Measurements from ENCODE around the gene ACSL4. TPM values are rescaled to one million over a fixed set of nuclear protein-coding genes. Genes with fewer than 3 reads are reported as not detected.
"Not testable (repeated sequence)": the region's sequence is repeated elsewhere in the genome, so short reads cannot be mapped to it uniquely, and the experiment has no call there.

ACSL4 gene
- total RNA-seq, 1 donor from 2014 or later, result 28.7 TPM

GRCh38 chrX:109728173-109728535 lies 4.9 kb downstream of the ACSL4 start:
- no peak for ATAC-seq

GRCh38 chrX:109724971-109725370 lies 8.1 kb downstream of the ACSL4 start:
- not testable (repeated sequence) for ATAC-seq

GRCh38 chrX:109720947-109721346 lies 12.1 kb downstream of the ACSL4 start:
- ATAC-seq, result no peak

- ATAC-seq, result no peak
Measured at GRCh38 chrX:109719264-109719663, 13.8 kb downstream of the ACSL4 start.

GRCh38 chrX:109716431-109717028 lies 16.5 kb downstream of the ACSL4 start:
- ATAC-seq, result no peak

- ATAC-seq, result peak; percentile 65
Measured at GRCh38 chrX:109714340-109714958, 18.6 kb downstream of the ACSL4 start.

GRCh38 chrX:109710181-109710580 lies 22.9 kb downstream of the ACSL4 start:
- no peak for ATAC-seq

- no peak for ATAC-seq
Measured at GRCh38 chrX:109709129-109709631, 23.9 kb downstream of the ACSL4 start.

- no peak for ATAC-seq
Measured at GRCh38 chrX:109707720-109708119, 25.3 kb downstream of the ACSL4 start.

GRCh38 chrX:109707319-109707718 lies 25.7 kb downstream of the ACSL4 start:
- no peak for ATAC-seq

- ATAC-seq, result no peak
Measured at GRCh38 chrX:109704563-109704962, 28.5 kb downstream of the ACSL4 start.

- no peak for ATAC-seq
Measured at GRCh38 chrX:109697855-109698254, 35.2 kb downstream of the ACSL4 start.

- ATAC-seq, result no peak
Measured at GRCh38 chrX:109696146-109696740, 36.8 kb downstream of the ACSL4 start.

- ATAC-seq, result no peak
Measured at GRCh38 chrX:109695637-109696036, 37.4 kb downstream of the ACSL4 start.

GRCh38 chrX:109691752-109692151 lies 41.3 kb downstream of the ACSL4 start:
- ATAC-seq, result peak; percentile 49

- ATAC-seq, result no peak
Measured at GRCh38 chrX:109691277-109691676, 41.8 kb downstream of the ACSL4 start.

GRCh38 chrX:109687903-109688302 lies 45.2 kb downstream of the ACSL4 start:
- ATAC-seq, result no peak

GRCh38 chrX:109685656-109686078 lies 47.4 kb downstream of the ACSL4 start:
- ATAC-seq, result no peak

GRCh38 chrX:109684136-109684535 lies 48.9 kb downstream of the ACSL4 start:
- peak; percentile 55 for ATAC-seq

GRCh38 chrX:109681475-109682081 lies 51.5 kb downstream of the ACSL4 start:
- no peak for ATAC-seq

- no peak for ATAC-seq
Measured at GRCh38 chrX:109679820-109680219, 53.2 kb downstream of the ACSL4 start.

- no peak for ATAC-seq
Measured at GRCh38 chrX:109672239-109672638, 60.8 kb downstream of the ACSL4 start.

GRCh38 chrX:109671170-109671569 lies 61.9 kb downstream of the ACSL4 start:
- not testable (repeated sequence) for ATAC-seq

GRCh38 chrX:109667986-109668385 lies 65.1 kb downstream of the ACSL4 start:
- ATAC-seq, result no peak

Measured in esophagus mucosa (tissue), 1 donor.